Panc1 (cell line): ENCODE data around the gene FAF1. TPM values are rescaled to one million over a fixed set of nuclear protein-coding genes. Genes with fewer than 3 reads are reported as not detected.

Source experiments
- ATAC-seq: fragments of 200-7000 bp; cut with Tn5 transposase; 2 replicates; pipeline ENCODE4 v1.9.1; 2020; ENCODE audit warnings: mild to moderate bottlenecking, moderate library complexity
- BruUV-seq: library from RNA; stranded (reverse); fragments of 400-500 nt; replicated peaks from 2 replicates; lab custom pipeline; 2021; lab: Mats Ljungman, UMichigan
- CTCF ChIA-PET: fragments of 300-600 bp; sonication (Branson Sonifier 250); formaldehyde crosslinking; loops from one replicate; lab custom pipeline; 2022; ENCODE audit warnings: antibody characterized with exemption; lab: Charles Lee
- POLR2A ChIA-PET: fragments of 300-600 bp; sonication (Branson Sonifier 250); formaldehyde crosslinking; loops from one replicate; lab custom pipeline; 2022; ENCODE audit warnings: antibody characterized with exemption; lab: Charles Lee
- DNase-seq: peaks from one replicate; pipeline ENCODE4 v3.0.0-alpha.2; 2010; ENCODE audit warnings: low read depth, low spot score
- H3K27ac ChIP-seq: 2 replicates; pipeline ENCODE4 v1.5.1; 2011; ENCODE audit warnings: mild to moderate bottlenecking, low read length, inconsistent platforms
- H3K27me3 ChIP-seq: fragments of 200-500 bp; sonication (Bioruptor generic); 2 replicates; pipeline ENCODE4 v1.6.0; 2014; ENCODE audit warnings: low read length, inconsistent platforms; ENCODE audit not compliant: control insufficient read depth, insufficient read depth
- H3K36me3 ChIP-seq: fragments of 200-500 bp; sonication (Bioruptor generic); 2 replicates; pipeline ENCODE4 v1.5.1; 2014; ENCODE audit warnings: inconsistent platforms, mild to moderate bottlenecking, low read length, moderate library complexity; ENCODE audit not compliant: control insufficient read depth, insufficient read depth
- H3K4me1 ChIP-seq: 2 replicates; pipeline ENCODE4 v1.5.1; 2011; ENCODE audit warnings: inconsistent platforms, mild to moderate bottlenecking, low read length, moderate library complexity; ENCODE audit not compliant: control insufficient read depth, insufficient read depth
- H3K4me3 ChIP-seq, 2 experiments: 2 replicates each; pipeline ENCODE4 v1.5.1; 2011 to 2012; ENCODE audit warnings: low read depth in 2 of 2, low read length in 2 of 2, mild to moderate bottlenecking in 2 of 2, inconsistent platforms in 1 of 2, moderate library complexity in 1 of 2
- H3K9me3 ChIP-seq: fragments of 200-500 bp; sonication (Bioruptor generic); 2 replicates; pipeline ENCODE4 v1.5.1; 2014; ENCODE audit warnings: low read depth, mild to moderate bottlenecking, inconsistent platforms, low read length, moderate library complexity; ENCODE audit not compliant: control insufficient read depth, insufficient read depth
- POLR2AphosphoS5 ChIP-seq: IDR thresholded peaks from 2 replicates; pipeline ENCODE4 v1.6.1; 2012; ENCODE audit warnings: mild to moderate bottlenecking, low read depth, low read length, moderate library complexity
- REST ChIP-seq, 2 experiments: IDR thresholded peaks; 2 replicates each; pipeline ENCODE4 v1.6.1; 2011 to 2012; ENCODE audit warnings: low read depth in 2 of 2, control low read depth in 1 of 2, low read length in 1 of 2, mild to moderate bottlenecking in 1 of 2, moderate library complexity in 1 of 2; ENCODE audit not compliant: insufficient read depth in 1 of 2
- SIN3A ChIP-seq: IDR thresholded peaks from 2 replicates; pipeline ENCODE4 v1.6.1; 2012; ENCODE audit warnings: low read depth, mild to moderate bottlenecking, low read length, moderate library complexity, borderline replicate concordance; ENCODE audit not compliant: insufficient read depth
- TCF7L2 ChIP-seq: IDR thresholded peaks from 2 replicates; pipeline ENCODE4 v1.6.1; 2011; ENCODE audit warnings: mild to moderate bottlenecking, low read depth, low read length, inconsistent platforms
- in situ Hi-C: cut with HindIII; loops from 2 replicates; pipeline ENCODE4 v1.10.0; 2016; ENCODE audit warnings: low sequenced_read_pairs, low pct_unique_long_range_greater_than_20kb
- intact Hi-C: fragments of 100-400 bp; cut with micrococcal nuclease; formaldehyde crosslinking; loops from one replicate; pipeline ENCODE4 v1.10.0; 2022; ENCODE audit not compliant: unreplicated experiment
- total RNA-seq: library from RNA; stranded (reverse); gene quantifications from one replicate; pipeline ENCODE4 v1.2.1, GENCODE V29; 2021; ENCODE audit not compliant: unreplicated experiment
- TF ChIP-seq, protein P1 (sequence below): fragments of 450-650 bp; IDR thresholded peaks from 2 replicates; pipeline ENCODE4 v1.5.1; 2017; ENCODE audit warnings: mild to moderate bottlenecking

Gene FAF1
- total RNA-seq, 1 experiment from 2014 or later = 101 TPM

DNA sequence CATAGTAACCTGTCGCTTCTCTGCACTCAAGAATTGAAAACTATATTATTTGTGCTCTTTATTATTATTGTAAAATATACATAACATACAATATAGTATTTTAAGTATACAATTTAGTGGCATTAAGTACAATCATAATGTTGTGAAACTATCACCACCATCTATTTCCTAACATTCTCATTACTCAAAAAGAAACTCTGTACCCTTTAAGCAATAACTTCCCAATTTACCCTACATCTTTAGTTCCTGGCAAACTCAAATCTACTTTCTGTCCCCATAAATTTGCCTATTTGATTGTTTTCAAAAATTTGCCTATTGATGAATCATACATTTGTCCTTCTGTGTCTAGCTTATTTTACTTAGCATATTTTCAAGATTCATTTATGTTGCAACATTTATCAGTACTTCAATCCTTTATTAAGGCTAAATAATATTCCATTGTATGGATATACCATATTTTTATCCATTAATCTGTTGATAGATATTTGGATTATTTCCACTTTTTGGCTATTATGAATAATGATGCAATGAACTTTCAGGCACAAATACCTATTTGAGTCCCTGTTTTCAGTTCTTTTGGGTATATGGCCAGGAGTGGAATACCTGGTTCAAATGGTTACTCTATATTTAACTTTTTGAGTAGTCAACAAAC, 437.2 kb downstream of the FAF1 start:
- in situ Hi-C loops = no loop called here
- intact Hi-C loops = no loop called here
- Histone ChIP-seq H3K36me3 (no peaks in the 10 kb centered on the region), H3K4me3 (no peak overlapping the region), H3K9me3 (no peaks in the 10 kb centered on the region), H3K4me1 (no peaks in the 10 kb centered on the region), H3K27ac (no peak overlapping the region), H3K27me3 (no peaks in the 10 kb centered on the region)
- POLR2A ChIA-PET = no interaction called here
- ATAC-seq (no peak), DNase-seq (no peak)
- TF ChIP-seq, protein P1, sequence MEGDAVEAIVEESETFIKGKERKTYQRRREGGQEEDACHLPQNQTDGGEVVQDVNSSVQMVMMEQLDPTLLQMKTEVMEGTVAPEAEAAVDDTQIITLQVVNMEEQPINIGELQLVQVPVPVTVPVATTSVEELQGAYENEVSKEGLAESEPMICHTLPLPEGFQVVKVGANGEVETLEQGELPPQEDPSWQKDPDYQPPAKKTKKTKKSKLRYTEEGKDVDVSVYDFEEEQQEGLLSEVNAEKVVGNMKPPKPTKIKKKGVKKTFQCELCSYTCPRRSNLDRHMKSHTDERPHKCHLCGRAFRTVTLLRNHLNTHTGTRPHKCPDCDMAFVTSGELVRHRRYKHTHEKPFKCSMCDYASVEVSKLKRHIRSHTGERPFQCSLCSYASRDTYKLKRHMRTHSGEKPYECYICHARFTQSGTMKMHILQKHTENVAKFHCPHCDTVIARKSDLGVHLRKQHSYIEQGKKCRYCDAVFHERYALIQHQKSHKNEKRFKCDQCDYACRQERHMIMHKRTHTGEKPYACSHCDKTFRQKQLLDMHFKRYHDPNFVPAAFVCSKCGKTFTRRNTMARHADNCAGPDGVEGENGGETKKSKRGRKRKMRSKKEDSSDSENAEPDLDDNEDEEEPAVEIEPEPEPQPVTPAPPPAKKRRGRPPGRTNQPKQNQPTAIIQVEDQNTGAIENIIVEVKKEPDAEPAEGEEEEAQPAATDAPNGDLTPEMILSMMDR = no peak
- TF ChIP-seq REST (IDR thresholded peaks at IDR 0.05; ENCODE audit: insufficient read depth in 1 of 2, low read depth in 2 of 2, low read length in 1 of 2) (no peak), TCF7L2 (no peak), POLR2AphosphoS5 (no peak), SIN3A (no peak)
- CTCF ChIA-PET = no interaction called here
- BruUV-seq = no TSS peak

DNA sequence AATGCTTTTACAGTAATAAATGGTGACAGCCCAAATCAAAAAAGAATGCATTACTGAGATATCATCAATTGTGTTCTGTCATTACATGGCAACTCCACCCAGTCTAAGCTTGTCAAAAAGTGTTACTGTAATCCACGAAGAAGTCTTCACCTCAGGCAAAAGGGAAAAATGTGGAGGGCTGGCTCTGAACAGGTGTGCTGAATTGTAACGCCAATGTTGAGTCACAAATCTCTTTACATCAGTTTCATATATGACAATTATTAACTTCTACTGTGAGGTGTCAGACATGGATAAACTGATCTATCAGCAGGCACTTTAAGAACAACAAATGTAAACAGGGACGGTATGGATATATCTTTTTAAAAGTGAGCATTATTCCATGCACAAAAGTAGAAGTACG, 438.4 kb downstream of the FAF1 start:
- ATAC-seq (no peak), DNase-seq (no peak)
- H3K27ac ChIP-seq = no peak overlapping the region
- H3K9me3 ChIP-seq = no peaks in the 10 kb centered on the region
- H3K27me3 ChIP-seq = no peaks in the 10 kb centered on the region
- ChIA-PET CTCF (no interaction called here), POLR2A (no interaction called here)
- TF ChIP-seq POLR2AphosphoS5 (no peak), TCF7L2 (no peak), REST (IDR thresholded peaks at IDR 0.05; ENCODE audit: insufficient read depth in 1 of 2, low read depth in 2 of 2, low read length in 1 of 2) (no peak), SIN3A (no peak)
- TF ChIP-seq, protein P1 = no peak
- intact Hi-C loops = no loop called here
- no peaks in the 10 kb centered on the region for H3K36me3 ChIP-seq
- BruUV-seq = no TSS peak
- no peak overlapping the region for H3K4me3 ChIP-seq
- in situ Hi-C loops = no loop called here
- no peaks in the 10 kb centered on the region for H3K4me1 ChIP-seq
